Measurements from ENCODE around the gene DTWD1. TPM values are rescaled to one million over a fixed set of nuclear protein-coding genes. Genes with fewer than 3 reads are reported as not detected.

DTWD1 gene
- total RNA-seq, 1 donor from 2014 or later: 20.5 TPM

GRCh38 chr15:49625460-49626036 is 4.7 kb downstream of the DTWD1 start:
- intact Hi-C loops (cut with micrococcal nuclease): loop anchor here (10.0 kb wide), 2 partner anchors 1139 to 1451 kb away; partner anchors contain the start of genes MYEF2 and SPPL2A
- TF ChIP-seq CTCF (IDR thresholded peaks at IDR 0.05): no peak
- Mint-ChIP-seq H3K4me1 (peaks cover 21% of the 10 kb centered on the region), H3K9me3 (peaks cover 4% of the 10 kb centered on the region), H3K36me3 (ENCODE audit: low read depth) (peaks cover 38% of the 10 kb centered on the region), H3K27me3 (no peaks in the 10 kb centered on the region), H3K27ac (no peak overlapping the region), H3K4me3 (no peak overlapping the region)
- DNase-seq (no peak), ATAC-seq (ENCODE audit: low read depth) (no peak)
- ChIA-PET POLR2A (no interaction called here), CTCF (no interaction called here)

GRCh38 chr15:49627407-49627877 is 6.6 kb downstream of the DTWD1 start:
- Mint-ChIP-seq H3K4me3 (no peak overlapping the region), H3K4me1 (peaks cover 6% of the 10 kb centered on the region), H3K27ac (no peak overlapping the region), H3K9me3 (peaks cover 4% of the 10 kb centered on the region), H3K36me3 (ENCODE audit: low read depth) (peaks cover 35% of the 10 kb centered on the region), H3K27me3 (no peaks in the 10 kb centered on the region)
- CTCF ChIA-PET: no interaction called here
- ATAC-seq (ENCODE audit: low read depth) (no peak), DNase-seq (no peak)
- intact Hi-C loops (cut with micrococcal nuclease): loop anchor here (10.0 kb wide), 2 partner anchors 1137 to 1453 kb away; partner anchors contain the start of genes MYEF2 and SPPL2A
- POLR2A ChIA-PET: no interaction called here
- no peak for TF ChIP-seq CTCF (IDR thresholded peaks at IDR 0.05)

GRCh38 chr15:49628379-49628778 is 7.5 kb downstream of the DTWD1 start:
- Mint-ChIP-seq H3K27me3 (no peaks in the 10 kb centered on the region), H3K4me3 (no peak overlapping the region), H3K27ac (no peak overlapping the region), H3K4me1 (peaks cover 4% of the 10 kb centered on the region), H3K36me3 (ENCODE audit: low read depth) (peaks cover 38% of the 10 kb centered on the region), H3K9me3 (peaks cover 4% of the 10 kb centered on the region)
- ChIA-PET CTCF (no interaction called here), POLR2A (no interaction called here)
- no peak for ATAC-seq (ENCODE audit: low read depth)
- no peak for DNase-seq
- TF ChIP-seq CTCF (IDR thresholded peaks at IDR 0.05): no peak
- intact Hi-C loops (cut with micrococcal nuclease): loop anchor here (10.0 kb wide), 2 partner anchors 1136 to 1454 kb away; partner anchors contain the start of genes MYEF2 and SPPL2A

- Mint-ChIP-seq H3K27ac (no peak overlapping the region), H3K27me3 (no peaks in the 10 kb centered on the region), H3K36me3 (ENCODE audit: low read depth) (peaks cover 33% of the 10 kb centered on the region), H3K4me1 (no peaks in the 10 kb centered on the region), H3K4me3 (no peak overlapping the region), H3K9me3 (no peaks in the 10 kb centered on the region)
- TF ChIP-seq CTCF (IDR thresholded peaks at IDR 0.05): no peak
- ATAC-seq (ENCODE audit: low read depth): no peak
- ChIA-PET POLR2A (no interaction called here), CTCF (no interaction called here)
- DNase-seq: no peak
- intact Hi-C loops (cut with micrococcal nuclease): no loop called here
These were observed 17.0 kb downstream of the DTWD1 start for GRCh38 chr15:49637857-49638256.

- ATAC-seq (ENCODE audit: low read depth): no peak
- Mint-ChIP-seq H3K4me1 (no peaks in the 10 kb centered on the region), H3K9me3 (no peaks in the 10 kb centered on the region), H3K36me3 (ENCODE audit: low read depth) (peaks cover 16% of the 10 kb centered on the region), H3K4me3 (no peak overlapping the region), H3K27me3 (no peaks in the 10 kb centered on the region), H3K27ac (no peak overlapping the region)
- no peak for DNase-seq
- ChIA-PET POLR2A (no interaction called here), CTCF (no interaction called here)
- intact Hi-C loops (cut with micrococcal nuclease): no loop called here
- TF ChIP-seq CTCF (IDR thresholded peaks at IDR 0.05): no peak
These were observed 23.5 kb downstream of the DTWD1 start for GRCh38 chr15:49644364-49644794.

All from activated B cell treated with CpG ODN at 0.5 μM for 24 hours (primary cell).